ENCODE data around the gene BCL3. TPM values are rescaled to one million over a fixed set of nuclear protein-coding genes. Genes with fewer than 3 reads are reported as not detected.

The BCL3 gene
- total RNA-seq, 1 donor from 2014 or later: not detected

GRCh38 chr19:44723299-44723951, 25.1 kb upstream of the BCL3 start:
- Histone ChIP-seq H3K9me3 (ENCODE audit: low read depth) (no peaks in the 10 kb centered on the region), H3K4me3 (no peak overlapping the region), H3K4me2 (no peak overlapping the region), H3K9ac (no peak overlapping the region), H4K20me1 (ENCODE audit: low read depth) (no peaks in the 10 kb centered on the region), H3K27ac (no peak overlapping the region), H2AFZ (replicated peaks) (no peak overlapping the region), H3K79me2 (ENCODE audit: low read depth) (no peaks in the 10 kb centered on the region), H3F3A (ENCODE audit: low read depth) (no peaks in the 10 kb centered on the region), H3K27me3 (no peaks in the 10 kb centered on the region), H3K36me3 (no peaks in the 10 kb centered on the region), H3K4me1 (peaks cover 3% of the 10 kb centered on the region)
- TF ChIP-seq EZH2phosphoT487 (IDR thresholded peaks at IDR 0.05) (no peak), CTCF (IDR thresholded peaks at IDR 0.05) (no peak), EZH2 (IDR thresholded peaks at IDR 0.05) (no peak)
- H3K4me1 Mint-ChIP-seq: peaks cover 7% of the 10 kb centered on the region
- peak overlapping the region; percentile 65 for H3K4me3 Mint-ChIP-seq
- peaks cover 6% of the 10 kb centered on the region for H3K27me3 Mint-ChIP-seq (ENCODE audit: insufficient read depth, low read depth)
- no peak for DNase-seq (ENCODE audit: low spot score)
- no peaks in the 10 kb centered on the region for H3K36me3 Mint-ChIP-seq
- H3K9me3 Mint-ChIP-seq: no peaks in the 10 kb centered on the region
- no peak overlapping the region for H3K27ac Mint-ChIP-seq

DNA sequence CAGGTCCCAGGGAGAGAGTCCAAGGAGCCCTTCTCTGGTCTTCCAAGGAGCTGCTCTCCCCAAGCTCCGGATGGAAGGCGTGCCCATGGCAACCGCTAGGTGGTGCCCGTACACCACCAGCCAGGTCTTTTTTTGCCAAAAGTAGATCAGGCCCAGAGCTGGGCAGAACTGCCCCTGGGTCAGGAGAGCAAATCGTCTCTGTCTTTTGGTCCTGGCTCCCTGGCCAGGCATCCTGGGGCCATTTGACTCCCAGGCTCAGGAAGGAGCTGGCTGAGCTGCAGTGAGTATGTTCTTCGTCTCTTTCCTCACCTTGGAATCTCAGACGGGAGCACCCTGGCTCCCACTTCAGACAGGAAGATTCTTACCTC, 24.6 kb upstream of the BCL3 start:
- no peak for TF ChIP-seq EZH2phosphoT487 (IDR thresholded peaks at IDR 0.05)
- TF ChIP-seq CTCF (IDR thresholded peaks at IDR 0.05): peak; percentile 98
- no peak overlapping the region for H3K9ac ChIP-seq
- peak overlapping the region; percentile 65 for H3K4me3 Mint-ChIP-seq
- no peaks in the 10 kb centered on the region for H3K9me3 Mint-ChIP-seq
- peaks cover 6% of the 10 kb centered on the region for H3K27me3 Mint-ChIP-seq (ENCODE audit: insufficient read depth, low read depth)
- H3K27me3 ChIP-seq: no peaks in the 10 kb centered on the region
- H3K4me2 ChIP-seq: no peak overlapping the region
- no peaks in the 10 kb centered on the region for H3K36me3 ChIP-seq
- H3K36me3 Mint-ChIP-seq: no peaks in the 10 kb centered on the region
- peak overlapping the region; percentile 22 for H3K27ac Mint-ChIP-seq
- H3K4me1 Mint-ChIP-seq: peaks cover 3% of the 10 kb centered on the region
- no peaks in the 10 kb centered on the region for H3K4me1 ChIP-seq
- no peaks in the 10 kb centered on the region for H3K79me2 ChIP-seq (ENCODE audit: low read depth)
- no peaks in the 10 kb centered on the region for H3K9me3 ChIP-seq (ENCODE audit: low read depth)
- peak overlapping the region; percentile 52 for H2AFZ ChIP-seq (replicated peaks)
- peak; percentile 85 for DNase-seq (ENCODE audit: low spot score)
- H4K20me1 ChIP-seq (ENCODE audit: low read depth): no peaks in the 10 kb centered on the region
- no peak overlapping the region for H3K27ac ChIP-seq
- H3F3A ChIP-seq (ENCODE audit: low read depth): no peaks in the 10 kb centered on the region
- H3K4me3 ChIP-seq: no peak overlapping the region

DNA sequence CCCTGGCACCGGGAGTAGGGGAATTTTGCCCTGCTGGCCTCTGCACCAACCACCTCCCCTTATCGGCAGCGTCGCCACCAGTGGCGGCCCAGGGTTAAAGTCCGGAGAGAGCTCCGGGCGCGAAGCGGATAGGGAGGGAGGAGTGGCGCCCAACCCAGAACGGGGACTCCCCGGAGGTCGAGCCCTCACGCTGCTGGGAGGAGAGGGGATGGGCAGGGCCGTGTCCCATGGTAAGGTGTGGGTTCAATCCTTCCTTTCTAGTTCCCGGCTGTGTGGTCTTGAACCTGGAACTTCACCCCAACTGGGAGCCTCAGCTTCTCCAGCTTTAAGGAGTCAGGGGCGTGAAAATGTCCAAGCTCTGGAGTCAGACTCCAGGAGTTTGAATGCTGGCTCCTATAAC, 23.3 kb upstream of the BCL3 start:
- Histone ChIP-seq H2AFZ (replicated peaks) (no peak overlapping the region), H3F3A (ENCODE audit: low read depth) (no peaks in the 10 kb centered on the region), H3K4me3 (no peak overlapping the region), H3K36me3 (no peaks in the 10 kb centered on the region), H3K9ac (no peak overlapping the region), H3K4me1 (no peaks in the 10 kb centered on the region), H4K20me1 (ENCODE audit: low read depth) (no peaks in the 10 kb centered on the region), H3K27ac (no peak overlapping the region), H3K27me3 (no peaks in the 10 kb centered on the region), H3K9me3 (ENCODE audit: low read depth) (no peaks in the 10 kb centered on the region), H3K4me2 (no peak overlapping the region), H3K79me2 (ENCODE audit: low read depth) (no peaks in the 10 kb centered on the region)
- no peak for TF ChIP-seq EZH2 (IDR thresholded peaks at IDR 0.05)
- TF ChIP-seq EZH2phosphoT487 (IDR thresholded peaks at IDR 0.05): no peak
- no peak for TF ChIP-seq CTCF (IDR thresholded peaks at IDR 0.05)
- peaks cover 6% of the 10 kb centered on the region for H3K27me3 Mint-ChIP-seq (ENCODE audit: insufficient read depth, low read depth)
- H3K9me3 Mint-ChIP-seq: no peaks in the 10 kb centered on the region
- no peak overlapping the region for H3K27ac Mint-ChIP-seq
- no peak for DNase-seq (ENCODE audit: low spot score)
- no peak overlapping the region for H3K4me3 Mint-ChIP-seq
- no peaks in the 10 kb centered on the region for H3K36me3 Mint-ChIP-seq
- no peaks in the 10 kb centered on the region for H3K4me1 Mint-ChIP-seq
